Measurements from ENCODE around the gene ATAD3C. TPM values are rescaled to one million over a fixed set of nuclear protein-coding genes. Genes with fewer than 3 reads are reported as not detected.

The ATAD3C gene
- total and polyA plus RNA-seq, 12 donors = 0.11 to 2.2 (median 0.78) TPM

GRCh38 chr1:1438531-1439381, 10.7 kb upstream of the ATAD3C start:
- peaks cover 0 to 9% (median 0%) of the 10 kb centered on the region in 9 donors for H3K36me3 ChIP-seq
- WGBS, 2 donors = 88 to 92% methylated on average over 45 of the region's 45 CpGs
- H3K9me3 ChIP-seq = no peaks in the 10 kb centered on the region
- TF ChIP-seq CTCF (IDR thresholded peaks at IDR 0.05) = no peak
- no peak for DNase-seq
- intact Hi-C loops (cut with DNase I) = loop anchor here in 2 of 10 donors (5.0 to 10.0 kb wide), 2 partner anchors 36 to 66 kb away; no protein-coding TSS in a partner anchor
- no peak overlapping the region for H3K4me3 ChIP-seq
- no peak overlapping the region for H3K27ac ChIP-seq
- no peak for ATAC-seq
- peaks cover 0 to 40% (median 9%) of the 10 kb centered on the region in 7 donors for H3K27me3 ChIP-seq
- peaks cover 23 to 54% (median 39%) of the 10 kb centered on the region in 9 donors for H3K4me1 ChIP-seq

- DNase-seq = no peak
- intact Hi-C loops (cut with DNase I) = loop anchor here in 4 of 10 donors (5.0 to 10.0 kb wide), 4 partner anchors 32 to 65 kb away; partner anchors contain the start of genes MRPL20 (in 2 of the 4) and CCNL2 (in 1 of the 4)
- ATAC-seq = no peak
- 75 to 83% methylated on average over 67 to 82 of the region's 82 CpGs for WGBS, 2 donors
- H3K9me3 ChIP-seq = no peaks in the 10 kb centered on the region
- no peak overlapping the region for H3K4me3 ChIP-seq
- peaks cover 0 to 30% (median 9%) of the 10 kb centered on the region in 7 donors for H3K27me3 ChIP-seq
- H3K4me1 ChIP-seq = peaks cover 14 to 44% (median 31%) of the 10 kb centered on the region in 9 donors
- no peak overlapping the region for H3K27ac ChIP-seq
- no peak for TF ChIP-seq CTCF (IDR thresholded peaks at IDR 0.05)
- H3K36me3 ChIP-seq = peaks cover 0 to 9% (median 0%) of the 10 kb centered on the region in 9 donors
Observed at GRCh38 chr1:1439546-1440261, 9.8 kb upstream of the ATAD3C start.

- 70 to 74% methylated on average over 25 to 26 of the region's 26 CpGs for WGBS, 2 donors
- Histone ChIP-seq H3K27me3 (peaks cover 0 to 28% (median 9%) of the 10 kb centered on the region in 7 donors), H3K27ac (no peak overlapping the region), H3K4me1 (peaks cover 11 to 37% (median 24%) of the 10 kb centered on the region in 9 donors), H3K9me3 (no peaks in the 10 kb centered on the region), H3K36me3 (peaks cover 0 to 9% (median 0%) of the 10 kb centered on the region in 9 donors), H3K4me3 (peak overlapping the region in 1 of 10 donors; percentile 21)
- intact Hi-C loops (cut with DNase I) = loop anchor here in 3 of 10 donors (5.0 kb wide), 2 partner anchors 33 to 43 kb away; partner anchors contain the start of genes MRPL20 (in 2 of the 3) and CCNL2 (in 1 of the 3)
- no peak for TF ChIP-seq CTCF (IDR thresholded peaks at IDR 0.05)
- DNase-seq (no peak), ATAC-seq (no peak)
Observed at GRCh38 chr1:1440262-1441001, 9.1 kb upstream of the ATAD3C start.
